GM18868 (cell line): Measurements from ENCODE around the gene GNA12.
"Not testable (repeated sequence)": the region's sequence is repeated elsewhere in the genome, so short reads cannot be mapped to it uniquely, and the experiment has no call there.

Experiments used
- ATAC-seq: cut with Tn5 transposase; IDR thresholded peaks from one replicate; pipeline ENCODE4 v1.9.1; 2021; ENCODE audit warnings: mild to moderate bottlenecking, moderate library complexity; ENCODE audit not compliant: unreplicated experiment

GNA12 gene

DNA sequence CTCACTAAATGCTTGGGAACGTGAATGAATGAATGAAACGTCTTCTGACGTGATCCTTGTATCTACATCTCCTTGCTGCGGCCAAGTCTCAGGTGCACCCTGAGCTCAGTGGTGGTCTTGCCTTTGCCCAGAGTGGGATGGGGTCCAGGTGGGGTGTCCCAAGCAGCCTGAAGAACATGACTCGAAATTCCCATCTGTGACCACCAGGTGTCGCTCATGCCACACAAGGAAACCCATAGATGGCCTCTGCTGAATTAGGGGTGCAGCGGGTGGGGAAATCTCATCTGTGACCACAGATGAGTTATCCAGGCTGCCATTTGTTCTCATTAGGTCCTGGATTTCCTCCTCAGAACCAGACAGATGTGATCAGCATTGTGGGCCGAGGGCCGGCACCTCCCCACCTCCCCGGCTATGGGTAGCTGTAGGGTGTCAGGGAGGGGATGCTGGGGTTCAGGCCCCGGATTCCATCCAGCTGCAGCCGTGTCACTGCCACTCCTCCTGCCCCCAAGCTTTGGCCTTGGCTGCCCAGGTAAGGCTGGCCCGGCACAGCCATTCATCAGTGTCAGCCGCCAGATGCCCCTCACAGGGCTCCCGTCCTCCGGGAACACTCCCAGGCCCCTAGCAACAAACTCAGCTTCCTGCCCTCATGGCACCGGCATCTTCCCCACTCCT, 21.0 kb upstream of the GNA12 start:
- no peak for ATAC-seq

- no peak for ATAC-seq
These were observed 20.3 kb upstream of the GNA12 start for GRCh38 chr7:2864204-2864985.

DNA sequence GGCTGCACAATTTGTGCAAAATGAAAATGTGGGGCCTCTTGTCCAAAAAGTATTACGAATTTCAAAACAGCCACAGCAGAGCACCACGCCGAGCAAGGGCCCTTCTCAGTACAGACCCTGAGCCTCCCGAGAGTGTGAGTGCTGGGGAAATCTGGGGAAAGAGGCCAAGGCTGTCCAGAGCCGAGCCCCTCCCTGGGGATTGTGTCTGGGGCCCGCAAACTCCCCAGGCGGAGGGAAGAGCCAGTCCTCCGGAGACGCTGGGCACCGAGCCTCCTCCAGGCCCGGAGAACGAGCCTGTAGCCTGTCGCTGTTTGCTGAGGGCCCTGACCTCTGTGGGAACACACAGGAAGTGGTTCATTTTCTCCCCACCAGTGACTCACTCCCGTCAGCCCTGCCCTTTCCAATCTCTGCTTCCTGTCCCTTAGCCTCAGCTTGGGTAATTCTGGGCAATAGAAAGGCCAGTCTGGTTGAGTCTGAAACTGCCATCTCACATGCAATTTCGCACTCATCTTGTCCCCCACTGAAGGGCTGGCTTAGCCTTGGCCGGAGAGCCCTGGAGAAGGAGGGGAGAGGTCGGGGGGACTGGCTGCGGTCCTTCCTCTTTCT, 19.5 kb upstream of the GNA12 start:
- ATAC-seq = peak; percentile 91

- no peak for ATAC-seq
These were observed 18.8 kb upstream of the GNA12 start for GRCh38 chr7:2862831-2863361.

DNA sequence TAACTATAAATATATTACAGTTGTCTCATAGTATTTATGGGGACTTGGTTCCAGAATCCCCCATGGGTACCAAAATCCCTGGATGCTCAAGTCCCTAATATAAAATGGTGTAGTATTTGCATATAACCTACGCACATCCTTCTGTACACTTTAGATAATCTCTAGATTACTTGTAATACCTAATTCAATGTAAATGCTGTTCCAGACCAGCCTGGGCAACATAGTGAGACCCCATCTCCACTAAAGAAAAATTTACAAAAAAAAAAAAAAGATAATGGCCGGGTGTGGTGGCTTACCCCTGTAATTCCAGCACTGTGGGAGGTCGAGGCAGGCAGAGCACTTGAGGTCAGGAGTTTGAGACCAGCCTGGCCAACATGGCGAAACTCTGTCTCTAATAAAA, 17.4 kb upstream of the GNA12 start:
- no peak for ATAC-seq

DNA sequence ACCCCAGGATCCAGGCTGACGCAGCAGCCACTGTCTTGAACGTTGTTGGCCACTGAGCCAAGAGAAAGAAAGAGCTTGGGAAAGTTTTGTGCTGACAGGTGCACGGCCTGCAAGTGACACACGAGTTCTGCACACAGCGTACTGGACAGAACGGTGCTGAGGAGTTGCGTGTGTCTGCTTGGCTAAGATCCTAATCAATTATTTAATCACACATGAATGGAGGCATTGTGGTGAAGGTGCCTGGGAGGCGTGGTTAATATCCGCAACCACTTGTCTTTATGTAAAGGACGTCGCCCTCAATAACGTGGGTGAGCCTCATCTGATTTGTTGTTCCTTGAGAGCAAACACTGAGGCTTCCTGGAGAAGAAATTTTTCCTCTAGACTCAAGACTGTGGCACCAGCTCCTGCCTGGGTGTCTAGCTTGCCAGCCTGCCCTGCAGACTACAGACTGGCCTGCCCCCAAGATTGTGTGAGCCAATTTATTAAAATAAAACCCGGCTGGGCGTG, 16.6 kb upstream of the GNA12 start:
- no peak for ATAC-seq

DNA sequence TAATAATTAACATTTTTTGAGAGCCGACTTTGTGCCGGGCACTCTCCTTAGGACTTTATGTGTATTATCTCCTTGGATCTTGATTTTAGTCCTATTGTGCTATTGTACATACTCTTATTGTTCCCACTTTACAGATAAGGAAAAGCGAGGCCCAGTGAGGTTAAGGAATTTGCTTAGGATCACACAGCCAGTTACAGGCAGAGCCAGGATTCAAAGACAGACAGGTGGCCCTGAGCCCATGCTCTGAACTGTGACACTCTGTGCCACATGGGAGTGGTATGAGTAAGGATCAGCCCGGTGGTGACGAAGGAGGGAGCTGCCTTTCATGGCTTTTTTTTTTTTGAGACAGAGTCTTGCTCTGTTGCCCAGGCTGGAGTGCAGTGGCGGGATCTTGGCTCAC, 15.8 kb upstream of the GNA12 start:
- ATAC-seq = no peak

DNA sequence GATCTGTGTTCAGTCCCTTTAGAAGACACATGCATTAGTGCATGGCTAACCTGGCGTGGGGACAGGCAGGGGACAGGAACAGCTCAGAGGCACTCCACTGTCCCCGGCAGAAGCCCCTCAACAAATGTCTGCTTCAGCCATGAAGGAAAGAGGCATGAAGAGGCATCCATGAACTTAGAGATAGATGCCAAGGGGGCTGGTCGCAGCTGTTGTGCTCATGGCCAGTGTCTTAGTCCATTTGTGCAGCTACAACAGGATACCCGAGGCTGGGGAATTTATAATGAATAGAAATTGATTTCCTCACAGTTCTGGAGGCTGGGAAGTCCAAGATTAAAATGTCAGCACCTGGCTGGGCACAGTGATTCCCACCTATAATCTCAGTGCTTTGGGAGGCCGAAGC, 14.5 kb upstream of the GNA12 start:
- no peak for ATAC-seq

- no peak for ATAC-seq
These were observed 12.5 kb upstream of the GNA12 start for GRCh38 chr7:2856388-2857169.

DNA sequence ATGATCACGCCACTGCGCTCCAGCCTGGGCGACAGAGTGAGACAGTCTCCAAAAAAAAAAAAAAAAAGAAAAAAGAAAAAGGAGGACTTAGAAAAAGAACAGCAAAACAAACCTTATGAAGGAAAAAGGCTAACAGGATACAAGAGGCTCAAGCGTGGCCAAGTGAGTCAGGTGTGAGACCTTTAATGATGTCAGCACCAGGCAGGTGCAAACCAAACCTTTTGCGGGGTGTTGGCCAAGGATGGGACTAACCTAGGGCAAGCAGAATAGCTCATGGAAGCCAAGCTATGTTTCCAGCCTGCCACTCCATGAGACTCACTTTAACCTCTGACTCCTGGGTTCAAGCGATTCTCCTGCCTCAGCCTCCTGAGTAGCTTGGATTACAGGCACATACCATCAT, 11.3 kb upstream of the GNA12 start:
- ATAC-seq = no peak

GRCh38 chr7:2853552-2853951, 9.4 kb upstream of the GNA12 start:
- ATAC-seq = not testable (repeated sequence)

GRCh38 chr7:2853147-2853546, 9.0 kb upstream of the GNA12 start:
- ATAC-seq = no peak

DNA sequence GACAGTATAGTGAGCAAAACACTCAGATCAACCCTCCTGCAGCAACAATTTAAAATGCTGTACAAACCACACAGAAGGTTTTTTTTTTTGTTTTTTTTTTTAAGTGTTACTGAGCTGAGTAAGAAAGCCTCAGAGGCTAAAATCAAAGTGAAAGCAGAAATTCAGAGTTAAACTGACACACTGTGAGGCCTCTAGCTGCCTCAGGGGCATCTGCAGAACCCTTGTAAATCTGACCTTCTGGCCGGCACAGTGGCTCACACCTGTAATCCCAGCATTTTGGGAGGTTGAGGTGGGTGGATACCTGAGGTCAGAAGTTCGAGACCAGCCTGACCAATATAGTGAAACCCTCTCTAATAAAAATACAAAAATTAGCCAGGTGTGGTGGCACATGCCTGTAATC, 7.4 kb upstream of the GNA12 start:
- ATAC-seq = peak; percentile 80

DNA sequence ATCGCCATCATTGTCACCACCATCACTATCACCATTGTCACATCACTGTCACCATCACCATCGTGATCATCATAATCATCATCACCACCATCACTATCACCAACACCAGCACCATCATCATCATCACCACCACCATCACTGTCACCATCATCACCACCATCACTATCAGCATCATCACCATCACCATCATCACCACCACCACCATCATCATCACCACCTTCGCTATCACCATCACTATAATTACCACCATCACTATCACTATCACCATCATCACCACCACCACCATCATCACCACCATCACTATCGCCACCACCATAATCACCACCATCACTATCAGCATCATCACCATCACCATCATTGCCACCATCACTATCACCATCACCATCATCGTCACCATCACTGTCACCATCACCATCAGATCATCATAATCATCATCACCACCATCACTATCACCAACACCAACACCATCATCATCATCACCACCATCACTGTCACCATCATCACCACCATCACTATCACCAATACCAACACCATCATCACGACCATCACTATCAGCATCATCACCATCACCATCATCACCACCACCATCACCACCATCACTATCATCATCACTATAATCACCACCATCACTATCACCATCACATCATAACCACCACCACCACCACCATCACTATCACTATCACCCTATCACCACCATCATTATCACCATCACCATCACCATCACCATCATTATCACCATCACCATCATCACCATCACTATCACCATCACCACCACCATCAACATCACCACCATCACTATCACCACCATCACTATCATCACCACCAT, 6.0 kb upstream of the GNA12 start:
- no peak for ATAC-seq

- ATAC-seq = no peak
These were observed 1.0 kb upstream of the GNA12 start for GRCh38 chr7:2845034-2845592.

DNA sequence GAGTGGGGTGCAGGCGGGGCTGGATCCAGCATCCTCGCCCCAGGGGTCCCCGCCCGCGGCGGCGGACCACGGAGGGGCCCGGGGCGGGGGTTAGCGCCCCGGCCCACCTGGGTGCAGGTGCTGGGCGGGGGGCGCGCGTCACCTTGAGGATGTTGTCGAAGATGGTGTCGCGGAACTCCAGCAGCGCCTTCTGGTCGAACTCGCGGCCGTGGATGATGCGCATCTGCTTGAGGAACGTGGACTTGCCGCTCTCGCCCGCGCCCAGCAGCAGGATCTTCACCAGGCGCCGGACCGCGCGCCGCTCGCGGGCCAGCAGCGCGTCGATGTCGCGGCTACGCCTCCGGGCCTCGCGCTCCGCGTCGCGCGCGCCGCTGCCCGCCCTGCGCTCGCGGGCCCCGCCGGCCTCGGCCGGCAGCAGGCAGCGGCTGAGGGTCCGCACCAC, 376 bp downstream of the GNA12 start:
- ATAC-seq = peak; percentile 17

GRCh38 chr7:2843191-2843685, 870 bp downstream of the GNA12 start:
- no peak for ATAC-seq

DNA sequence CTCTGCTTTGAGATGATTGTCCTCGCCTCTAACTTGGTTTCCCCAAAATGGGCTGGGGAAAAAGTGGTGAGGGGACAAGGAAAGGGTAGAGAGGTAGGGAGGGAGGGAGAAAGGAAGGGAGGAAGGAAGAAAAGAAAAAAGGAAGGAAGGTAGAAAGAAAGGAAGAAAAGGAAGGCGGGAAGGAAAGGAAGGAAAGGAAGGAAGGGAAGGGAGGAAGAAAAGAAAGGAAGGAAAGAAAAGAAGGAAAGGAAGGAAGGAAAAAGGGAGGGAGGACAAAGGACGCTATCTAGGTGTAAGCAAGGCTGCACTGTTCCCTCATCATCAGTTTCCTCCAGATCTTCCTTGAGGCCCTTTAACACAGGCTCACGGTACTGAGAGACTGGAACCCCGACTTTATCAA, 2.2 kb downstream of the GNA12 start:
- no peak for ATAC-seq

DNA sequence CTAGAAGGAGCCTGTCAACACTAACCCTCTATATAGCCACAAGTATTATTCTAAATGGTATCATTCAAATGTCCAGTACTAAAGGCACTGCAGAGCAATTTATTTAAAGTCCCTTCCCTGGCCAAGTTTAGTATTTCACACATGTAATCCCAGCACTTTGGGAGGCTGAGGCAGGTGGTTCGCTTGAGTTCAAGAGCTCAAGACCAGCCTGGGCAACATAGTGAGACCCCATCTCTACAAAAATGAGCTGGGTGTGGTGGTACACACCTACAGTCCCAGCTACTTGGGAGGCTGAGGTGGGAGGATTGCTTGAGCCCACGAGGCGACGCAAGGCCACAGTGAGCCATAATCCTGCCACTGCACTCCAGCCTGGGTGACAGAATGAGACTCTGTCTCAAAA, 3.6 kb downstream of the GNA12 start:
- ATAC-seq = no peak
